Inflammatory macrophage treated with lipopolysaccharide for 4 hours (primary cell): ENCODE results near the gene SMG1.

Experiments
- DNase-seq: peaks from one replicate; pipeline ENCODE4 v3.0.0-alpha.2; 2020

The SMG1 gene

DNA sequence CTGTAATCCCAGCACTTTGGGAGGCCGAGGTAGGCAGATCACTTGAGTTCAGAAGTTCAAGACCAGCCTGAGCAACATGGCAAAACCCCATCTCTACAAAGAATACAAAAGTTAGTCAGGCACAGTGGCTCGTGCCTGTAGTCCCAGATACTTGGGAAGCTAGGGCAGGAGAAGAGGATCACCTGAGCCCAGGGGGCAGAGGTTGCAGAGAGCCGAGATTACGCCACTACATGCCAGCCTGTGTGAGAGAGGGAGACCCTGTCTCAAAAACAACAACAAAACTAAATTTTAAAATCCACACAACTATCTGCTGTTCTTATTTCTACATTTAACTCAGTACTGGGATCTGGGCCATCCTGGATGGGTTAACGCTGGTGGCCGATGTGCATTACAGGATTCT, 83.6 kb downstream of the SMG1 start:
- DNase-seq: no peak

DNA sequence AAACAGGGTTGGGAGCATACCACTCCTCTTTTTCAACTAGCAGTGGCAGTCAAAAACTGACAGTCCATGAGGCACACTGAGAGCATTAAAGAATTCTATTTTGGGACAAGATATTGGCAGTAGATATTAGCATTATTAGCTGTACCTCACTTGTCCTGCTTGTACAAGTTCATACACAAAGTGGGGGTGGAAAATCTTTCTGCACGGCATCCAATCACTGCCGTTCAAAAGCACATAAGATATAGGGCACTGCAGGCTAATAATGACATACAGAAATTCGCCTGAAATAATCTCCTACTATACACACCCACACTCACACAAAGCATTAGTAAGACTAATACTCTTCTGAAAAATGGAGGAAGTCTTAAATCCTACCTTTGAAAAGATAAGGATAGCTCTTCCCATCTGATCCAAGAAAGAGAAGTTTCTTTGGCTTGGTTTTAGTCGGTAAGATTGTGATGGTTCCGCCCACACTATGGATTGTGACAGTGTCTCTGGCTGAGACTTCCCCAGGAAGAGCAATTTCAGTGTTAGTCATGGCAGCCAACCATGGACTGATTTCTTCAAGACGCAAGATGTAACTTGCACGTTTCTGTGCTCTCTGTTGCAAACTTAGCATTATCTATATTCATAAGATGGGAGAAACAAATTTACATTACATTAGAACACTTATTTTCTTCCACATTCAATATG, 84.2 kb downstream of the SMG1 start:
- DNase-seq: peak; percentile 87

DNA sequence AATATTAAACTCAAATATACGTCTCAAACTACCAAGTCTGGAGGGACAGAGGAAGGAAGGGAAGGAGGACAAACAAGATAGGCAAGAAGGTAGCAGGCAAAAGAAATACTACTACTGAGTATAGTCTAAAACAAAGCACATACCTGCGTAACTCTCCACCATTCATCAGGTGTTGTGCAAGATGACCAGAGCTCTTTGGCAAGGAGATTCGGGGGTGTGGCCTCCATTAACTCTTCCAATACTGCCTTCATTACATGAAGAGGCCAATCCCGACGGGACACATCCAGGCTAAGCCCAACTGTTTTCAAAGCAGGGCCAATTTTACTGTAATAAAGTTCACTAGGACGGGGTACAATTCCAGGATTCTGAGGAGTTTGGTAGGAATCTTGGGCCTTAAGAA, 86.7 kb downstream of the SMG1 start:
- DNase-seq: no peak

DNA sequence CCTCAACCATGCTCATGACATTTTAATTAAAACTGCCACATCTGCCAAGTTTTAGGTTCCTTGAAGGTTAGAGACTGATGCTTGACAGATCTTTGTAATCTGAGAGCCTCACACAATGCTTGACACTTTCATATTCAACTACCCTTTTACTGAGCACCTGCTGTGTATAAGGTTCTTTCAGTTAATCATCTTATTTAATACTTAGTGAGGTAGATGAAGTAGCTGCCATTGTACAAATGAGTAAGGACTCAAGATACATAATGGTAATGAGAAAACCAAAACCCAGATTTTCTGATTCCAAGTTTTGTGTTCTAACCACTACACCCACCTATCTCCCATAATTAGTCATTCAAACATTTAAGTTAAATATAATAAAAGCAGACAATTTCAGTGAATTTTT, 89.5 kb downstream of the SMG1 start:
- no peak for DNase-seq

DNA sequence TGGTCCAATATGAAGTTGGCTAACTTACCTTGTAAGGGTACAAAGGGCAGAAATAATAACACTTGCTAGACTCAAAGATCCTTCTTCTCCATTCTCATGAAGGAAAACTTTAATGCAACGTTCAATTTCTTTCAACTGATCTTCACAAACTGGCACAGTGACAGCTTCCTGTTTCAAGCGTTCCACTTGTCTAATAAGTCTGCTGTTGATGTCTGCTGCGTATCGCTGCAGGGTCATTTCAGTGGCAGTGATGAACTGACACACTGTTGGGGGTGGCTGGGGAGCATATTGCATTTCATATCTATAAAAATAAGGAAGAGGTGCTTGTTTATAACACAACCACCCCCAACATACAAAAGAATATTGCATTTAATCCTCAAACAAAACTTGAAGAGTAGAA, 91.3 kb downstream of the SMG1 start:
- DNase-seq: no peak

DNA sequence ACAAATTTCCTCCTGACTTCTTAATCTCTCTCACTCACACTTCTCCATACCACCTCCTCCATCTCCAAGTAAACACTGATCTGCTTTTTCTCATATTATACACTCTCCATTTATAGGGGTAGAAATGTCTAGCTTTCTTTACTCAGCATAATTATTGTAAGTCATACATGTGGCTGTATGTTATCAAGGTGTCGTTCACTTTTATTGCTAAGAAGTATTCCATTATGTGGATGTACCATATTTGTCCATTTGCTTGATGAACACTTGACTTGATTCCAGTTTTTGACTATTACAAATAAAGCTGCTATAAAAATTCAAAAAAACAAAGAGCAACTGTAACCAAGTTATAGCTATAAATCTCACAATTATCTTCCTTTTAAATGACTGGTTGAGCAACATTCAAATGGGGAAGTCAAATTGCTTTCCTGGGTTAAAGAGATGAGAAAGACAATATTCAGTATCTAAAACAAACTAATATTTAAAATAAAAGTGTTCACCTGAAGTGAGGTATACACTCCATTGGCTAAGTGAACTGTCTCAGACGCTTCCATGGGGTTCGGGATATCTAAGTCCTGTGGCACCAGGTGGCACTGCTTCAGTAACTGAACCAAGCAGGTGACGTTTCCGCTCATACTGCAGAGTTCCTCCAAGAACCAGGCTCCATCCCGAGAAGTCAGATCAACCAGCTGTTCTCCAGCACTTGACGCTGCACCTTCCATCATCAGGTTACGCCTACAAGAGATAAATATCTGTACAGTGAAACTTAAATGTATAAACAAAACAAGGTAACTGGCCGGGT, 92.3 kb downstream of the SMG1 start:
- no peak for DNase-seq

DNA sequence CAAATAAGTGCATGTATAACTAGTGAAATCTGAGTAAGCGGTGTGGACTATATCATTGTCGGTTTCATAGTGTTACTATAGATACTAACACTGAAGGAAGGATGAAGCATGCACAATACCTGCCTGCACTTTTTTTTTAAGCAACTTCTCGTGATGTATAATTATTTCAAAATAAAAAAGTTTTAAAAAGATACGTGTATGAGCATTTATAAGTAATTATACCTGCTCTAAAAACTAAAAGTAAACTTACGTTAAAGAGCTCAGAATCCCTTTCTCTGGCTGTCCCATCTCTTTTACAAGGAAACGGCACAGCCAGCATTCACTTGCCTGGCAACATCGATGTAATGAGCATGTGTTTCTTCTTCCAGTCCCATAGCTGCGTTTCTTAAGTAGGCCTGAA, 93.6 kb downstream of the SMG1 start:
- no peak for DNase-seq

DNA sequence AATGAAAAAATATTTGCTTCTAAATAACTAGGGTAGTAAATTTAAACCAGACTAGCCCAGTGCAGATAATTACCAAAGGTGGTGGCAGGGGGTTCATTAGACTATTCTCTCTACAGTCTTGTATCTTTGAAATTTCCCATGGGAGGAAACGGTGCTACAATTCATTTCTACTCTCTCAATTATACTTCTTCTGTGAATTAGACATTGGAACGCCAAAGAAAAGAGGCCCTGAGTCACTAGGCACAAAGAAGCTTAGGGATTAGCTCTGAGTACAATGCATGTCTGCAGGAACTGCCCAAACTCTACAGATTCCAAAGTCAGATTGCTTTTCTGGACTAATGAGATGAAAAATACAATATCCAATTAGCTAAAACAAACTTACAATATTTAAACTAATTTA, 94.2 kb downstream of the SMG1 start:
- DNase-seq: no peak

DNA sequence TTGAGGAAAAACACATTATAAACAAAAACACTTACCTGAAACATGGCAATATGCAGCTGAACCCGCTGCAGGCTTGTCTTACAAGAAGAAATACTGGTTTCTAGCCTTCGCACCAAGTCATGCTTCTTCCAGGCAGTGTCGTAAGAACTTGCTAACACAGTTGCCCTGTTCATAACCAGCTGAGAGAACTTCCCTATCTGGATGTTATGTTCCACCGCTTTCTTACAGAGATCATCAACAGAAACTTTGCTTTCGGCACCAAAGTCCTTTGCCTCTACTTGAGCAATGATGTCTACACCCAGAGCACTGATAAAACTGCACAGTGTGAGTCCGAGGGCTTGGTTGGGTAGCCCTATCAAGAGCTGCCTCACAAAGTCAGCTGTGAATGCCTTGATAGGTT, 97.0 kb downstream of the SMG1 start:
- DNase-seq: peak; percentile 6

DNA sequence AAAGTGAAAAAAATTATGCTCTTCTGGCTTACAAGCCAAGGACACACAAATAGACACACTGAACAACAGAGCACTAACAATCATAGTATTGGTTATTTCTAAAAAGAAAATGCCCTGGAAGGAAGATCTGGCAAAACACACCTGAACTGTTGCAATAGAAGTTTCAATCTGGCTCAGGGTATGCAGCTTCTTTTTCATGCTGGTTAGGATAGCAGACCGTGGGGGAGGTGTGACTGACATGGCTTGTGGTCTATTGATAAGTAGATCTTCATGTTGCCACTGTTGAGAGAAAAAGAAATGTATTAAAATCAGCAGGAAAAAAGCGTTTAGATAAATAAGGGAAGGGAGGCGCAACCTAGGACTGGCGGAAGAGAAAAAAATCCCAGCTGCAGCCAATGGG, 98.3 kb downstream of the SMG1 start:
- no peak for DNase-seq

DNA sequence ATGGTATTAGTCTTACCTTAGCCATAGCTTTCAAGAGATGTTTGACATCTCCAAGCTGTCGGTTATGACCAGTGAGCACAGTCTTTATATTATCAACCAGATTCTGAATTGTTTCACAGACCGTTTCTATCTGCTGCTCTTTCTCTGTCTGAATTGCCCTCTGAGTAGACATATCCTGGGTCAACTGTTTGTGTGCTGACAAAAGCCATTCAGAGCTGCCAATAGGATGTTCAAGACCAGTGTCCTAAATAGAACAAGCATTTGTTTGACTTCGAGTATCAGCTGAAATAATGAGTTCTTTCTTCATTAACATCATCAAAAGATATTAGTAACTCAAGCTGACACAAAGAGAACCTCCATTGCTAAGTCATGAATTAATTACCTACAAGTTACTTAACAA, 109.9 kb downstream of the SMG1 start:
- no peak for DNase-seq

DNA sequence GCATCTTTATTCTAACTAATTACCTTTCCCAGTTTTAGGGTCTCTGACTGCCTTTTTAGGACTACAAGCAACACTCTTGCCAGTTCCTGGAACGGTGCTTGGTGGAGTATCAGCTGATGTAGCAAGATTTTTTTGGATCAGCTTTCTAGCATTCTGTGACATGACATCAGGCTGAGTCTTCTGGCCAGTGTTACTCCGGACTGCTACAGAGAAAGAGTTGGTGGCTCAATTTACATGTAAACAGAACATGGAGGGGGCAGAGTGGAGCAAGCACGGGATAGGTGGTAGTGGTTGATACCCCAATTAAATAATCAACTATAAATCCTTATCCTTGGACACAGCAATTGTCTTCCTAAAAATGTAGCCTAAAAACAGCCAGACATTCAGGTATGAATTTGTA, 114.3 kb downstream of the SMG1 start:
- DNase-seq: no peak

DNA sequence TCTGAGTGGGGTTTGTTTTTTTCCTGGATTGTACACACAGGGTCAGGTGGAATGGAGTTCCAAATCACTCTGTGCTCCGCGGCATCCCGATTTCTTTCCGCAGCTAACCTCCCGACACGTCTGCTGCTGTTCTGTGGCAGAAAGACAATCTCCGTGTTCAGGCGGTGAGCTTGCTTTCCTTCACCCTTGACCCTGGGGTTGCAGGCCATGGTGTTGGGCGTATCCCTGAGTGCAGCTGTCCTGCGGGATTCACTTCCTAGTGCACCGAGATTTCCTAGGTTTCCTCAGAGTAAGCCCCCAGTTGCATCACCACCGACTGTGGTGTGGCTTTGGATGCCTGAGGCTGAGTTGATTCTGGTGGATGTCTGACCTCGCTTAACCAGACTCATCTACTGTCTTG, 117.0 kb downstream of the SMG1 start:
- no peak for DNase-seq

DNA sequence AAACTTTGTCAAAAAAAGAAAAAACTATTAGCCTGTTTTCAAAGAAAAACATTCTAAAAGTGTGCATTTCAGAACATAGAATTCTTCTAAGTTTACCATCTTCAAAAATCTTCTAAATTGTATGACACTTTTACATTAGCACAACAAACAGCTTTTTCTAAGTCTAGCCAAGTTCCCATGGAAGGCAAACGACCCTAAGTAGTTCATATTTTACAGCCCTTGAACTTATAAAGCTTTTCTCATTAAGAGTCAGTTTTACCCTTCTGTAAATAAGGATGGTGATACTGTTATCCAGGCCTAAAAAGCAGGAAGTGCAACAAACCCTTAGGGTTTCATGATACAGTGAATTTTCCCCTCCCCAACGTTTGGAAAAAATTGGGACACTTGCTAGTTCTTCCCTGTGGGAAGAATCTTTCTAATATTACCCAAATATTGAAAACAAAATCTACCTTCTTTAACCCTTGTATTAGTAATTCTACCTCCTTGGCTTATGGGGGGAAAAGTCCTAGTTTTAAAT, 120.9 kb downstream of the SMG1 start:
- DNase-seq: no peak

DNA sequence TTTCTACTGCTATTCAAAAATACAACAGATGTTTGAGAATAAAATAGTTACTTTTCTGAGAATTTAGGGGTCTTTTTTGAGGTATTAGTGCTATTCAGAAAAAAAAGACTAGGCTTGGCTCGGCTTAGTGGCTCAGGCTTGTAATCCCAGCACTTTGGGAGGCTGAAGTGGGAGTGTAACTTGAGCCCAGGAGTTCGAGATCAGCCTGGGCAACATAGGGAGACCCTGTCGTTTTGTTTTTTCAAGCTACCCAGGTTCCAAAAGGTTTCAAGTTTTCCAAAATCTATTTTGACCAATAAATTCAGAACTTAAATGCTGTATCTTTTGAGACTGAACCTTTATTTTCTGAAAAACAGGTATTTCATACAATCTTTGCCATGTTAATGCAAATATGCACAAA, 121.7 kb downstream of the SMG1 start:
- no peak for DNase-seq

DNA sequence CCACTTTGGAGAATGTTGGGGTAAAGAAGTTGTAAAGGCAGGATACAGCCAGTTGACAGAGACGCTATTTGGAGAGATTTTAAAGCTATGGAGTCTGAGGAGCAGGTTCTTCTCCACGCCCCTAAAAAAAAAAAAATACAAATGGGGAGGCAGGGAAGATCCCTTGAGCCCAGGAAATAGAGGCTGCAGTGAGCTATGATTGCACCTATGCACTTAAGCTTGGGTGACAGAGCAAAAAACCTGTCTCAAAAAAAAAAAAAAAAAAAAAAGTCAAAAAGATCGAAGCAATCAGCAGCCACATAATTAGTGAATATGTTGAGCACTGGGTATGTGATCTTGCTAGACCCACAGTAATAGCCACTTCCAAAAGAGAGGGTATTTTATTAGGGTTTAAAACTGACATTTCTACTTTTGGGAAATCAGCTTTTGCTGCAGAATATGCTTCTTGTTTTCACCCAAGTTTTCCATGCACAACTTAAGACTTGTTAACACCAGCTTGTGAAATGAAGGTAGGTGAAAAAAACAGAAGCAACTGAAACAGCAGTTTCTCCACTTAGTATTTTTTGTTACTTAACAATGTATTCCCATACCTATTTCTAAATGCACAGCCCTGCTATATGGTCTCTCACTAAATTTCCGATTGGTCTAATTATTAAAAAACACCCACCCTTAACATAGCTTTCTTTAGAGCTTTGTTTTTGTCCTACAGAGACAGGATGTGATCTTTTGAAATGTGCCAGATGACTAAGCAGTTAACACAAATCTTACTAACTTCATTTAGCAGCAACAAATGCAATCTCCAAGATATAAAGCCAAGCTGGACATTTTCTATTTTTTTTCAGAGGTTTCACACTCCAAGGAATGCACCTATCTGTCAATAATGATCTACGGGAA, 122.4 kb downstream of the SMG1 start:
- DNase-seq: peak; percentile 56

DNA sequence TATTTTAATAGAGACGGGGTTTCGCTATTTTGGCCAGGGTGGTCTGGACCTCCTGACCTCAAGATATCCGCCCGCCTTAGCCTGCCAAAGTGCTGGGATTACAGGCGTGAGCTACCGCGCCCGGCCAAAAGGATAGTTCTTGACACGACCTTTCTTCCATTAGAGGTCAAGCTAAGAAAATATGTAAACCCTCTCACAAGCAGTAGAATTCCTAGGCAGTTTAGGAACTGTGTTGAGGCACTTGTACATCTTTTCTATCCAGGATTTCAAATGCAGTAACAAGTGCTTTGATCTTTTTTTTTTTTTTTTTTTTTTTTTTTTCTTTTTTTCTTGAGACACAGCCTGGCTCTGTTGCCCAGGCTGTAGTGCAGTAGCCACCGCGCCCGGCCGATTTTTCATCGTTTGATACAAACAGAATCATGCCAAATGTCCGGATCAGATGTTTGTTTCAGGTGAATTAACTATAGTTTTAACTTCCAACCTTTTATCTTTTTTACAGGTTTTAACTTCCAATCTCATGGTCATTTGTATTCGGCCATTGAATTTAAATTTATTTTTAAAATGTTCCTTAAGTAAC, 123.4 kb downstream of the SMG1 start:
- DNase-seq: no peak

DNA sequence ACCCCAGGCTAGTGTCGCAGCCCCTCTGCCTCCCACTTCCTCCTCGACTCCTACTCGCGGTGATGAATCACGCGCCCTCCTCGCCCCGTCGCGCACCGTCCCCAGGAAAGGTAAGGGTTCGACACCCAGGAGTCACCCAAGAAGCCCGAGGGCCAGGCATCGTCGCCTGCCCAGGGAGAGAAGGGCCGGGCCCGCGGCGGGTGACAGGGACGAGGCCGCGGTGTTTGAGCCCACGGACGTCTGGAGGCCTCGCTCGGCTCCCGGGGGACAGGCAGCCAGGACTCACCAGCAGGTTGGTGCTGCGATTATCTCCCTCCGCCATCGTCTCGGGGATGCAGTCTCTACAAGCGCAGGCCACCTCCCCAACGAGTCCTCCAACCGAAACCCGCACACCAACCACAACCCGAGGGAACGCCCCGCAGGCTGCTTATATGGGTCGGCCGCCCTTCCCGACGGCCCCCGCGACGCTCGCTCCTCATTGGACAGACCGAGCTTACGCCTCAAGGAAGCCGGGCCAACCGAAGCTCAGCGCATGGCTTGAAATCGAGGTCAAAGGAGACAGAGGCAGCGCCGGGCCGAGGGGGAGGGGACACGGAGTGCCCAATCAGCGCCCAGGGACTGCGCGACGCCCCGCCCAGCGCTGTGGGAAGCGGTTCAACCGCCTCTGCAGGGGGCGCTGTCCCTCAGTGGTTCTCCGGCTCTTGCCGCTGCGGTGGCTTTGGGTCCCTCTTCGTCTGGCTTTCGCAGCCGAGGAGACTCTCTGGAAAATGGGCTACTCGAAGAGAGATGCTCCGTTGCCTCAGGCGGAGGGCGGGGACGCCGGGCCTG, 124.8 kb downstream of the SMG1 start, which contains the start of gene ARL6IP1:
TSS of gene ARL6IP1 (minus strand) at position 405 of the 828 bp plus-strand sequence. CDS start at position 322, 83 bp downstream.
- peak; percentile 100 for DNase-seq

DNA sequence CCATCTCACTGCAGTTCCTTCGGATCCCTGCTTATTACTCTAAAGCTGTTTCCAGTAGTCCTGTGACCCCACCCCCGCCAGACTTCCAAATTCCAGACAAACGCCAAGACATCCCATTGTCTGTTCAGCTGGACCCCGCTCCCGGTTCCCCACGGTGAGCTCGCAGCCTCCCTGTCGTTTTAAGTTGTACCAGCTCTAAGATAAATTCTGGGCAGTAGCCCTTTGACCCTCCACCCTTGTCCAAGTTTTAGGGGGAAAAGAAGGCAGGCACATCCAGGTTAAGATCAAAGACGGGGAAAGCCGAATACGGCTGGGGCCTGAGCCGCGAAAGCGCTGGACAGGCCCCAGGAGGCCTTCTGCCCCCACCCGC, 125.4 kb downstream of the SMG1 start:
- DNase-seq: no peak

DNA sequence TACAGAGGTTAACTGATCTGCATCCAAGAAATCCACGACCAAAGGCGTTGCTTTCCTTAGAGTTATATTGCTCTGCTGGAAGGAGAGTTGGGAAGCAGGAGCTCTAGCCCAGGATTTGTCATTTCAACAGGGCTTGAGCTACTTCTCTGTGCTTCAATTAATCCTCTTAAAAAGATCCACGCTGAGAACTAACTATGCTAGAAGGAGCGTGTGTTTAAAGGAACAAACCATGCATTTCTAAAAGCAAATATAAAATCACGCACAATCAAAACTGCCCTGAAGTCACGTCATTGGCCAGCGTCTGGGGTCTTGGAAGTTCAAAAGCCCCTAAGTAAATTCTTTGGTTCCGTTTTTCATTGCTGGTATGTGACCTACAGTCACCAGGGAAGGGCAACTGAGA, 125.9 kb downstream of the SMG1 start:
- DNase-seq: no peak

DNA sequence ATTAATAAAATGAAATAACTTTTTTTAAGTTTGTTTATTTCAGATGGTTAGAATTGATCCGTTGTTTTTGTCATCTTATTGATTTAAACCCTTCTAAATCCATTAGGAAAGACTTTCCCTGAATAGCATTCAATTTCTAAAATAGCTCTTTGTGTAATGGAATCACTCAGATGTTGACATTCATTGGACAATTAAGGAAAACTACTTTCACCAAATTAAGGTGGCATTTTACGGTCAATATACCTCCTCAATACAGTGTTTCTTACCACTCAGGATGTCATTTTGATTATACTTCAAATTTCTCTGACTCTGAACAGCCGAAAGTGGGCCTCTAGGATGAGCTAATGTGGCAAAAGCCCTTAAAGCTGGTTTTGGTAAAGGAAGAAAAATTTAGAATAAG, 126.7 kb downstream of the SMG1 start:
- DNase-seq: no peak

DNA sequence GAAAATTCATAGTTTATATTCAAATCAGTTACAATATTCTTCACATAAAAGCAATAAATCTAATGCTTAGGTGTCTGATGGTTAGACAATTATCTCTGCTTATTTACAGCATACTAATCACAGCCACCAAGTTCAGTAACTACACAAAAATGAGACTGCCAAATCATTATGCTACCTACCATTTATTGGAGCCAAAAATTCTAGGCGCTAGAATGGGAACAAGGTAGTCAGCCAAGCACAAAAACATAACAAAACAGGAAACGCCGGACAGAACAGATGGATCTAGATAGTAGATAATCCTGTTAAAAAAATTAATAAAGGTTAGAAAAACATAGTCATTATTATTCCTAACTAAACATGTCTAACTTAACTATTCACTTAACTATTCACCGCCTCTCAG, 128.5 kb downstream of the SMG1 start:
- no peak for DNase-seq
